Small intestine (tissue), 16 donors: ENCODE measurements around the gene PIK3C2A. TPM values are rescaled to one million over a fixed set of nuclear protein-coding genes. Genes with fewer than 3 reads are reported as not detected.

Source experiments
- DNase-seq, 2 donors: peaks; one replicate each; pipeline versions ENCODE4 v3.0.0 to v3.0.0-alpha.2; 2013
- FAIRE-seq: peaks from 2 replicates; lab custom pipeline; 2012; peaks lifted over from hg19 to GRCh38; lab: Jason Lieb, UNC
- H3K27ac ChIP-seq, 3 donors: one replicate each; pipeline ENCODE4 v1.5.1; 2013; ENCODE audit warnings: low read length in 2 of 3, mild to moderate bottlenecking in 2 of 3, control low read depth in 1 of 3, inconsistent platforms in 1 of 3, low read depth in 1 of 3, moderate library complexity in 1 of 3
- H3K27me3 ChIP-seq, 3 donors: one replicate each; pipeline ENCODE4 v1.6.1; 2013; ENCODE audit warnings: low read length in 3 of 3, inconsistent platforms in 1 of 3; ENCODE audit not compliant: control insufficient read depth in 3 of 3, insufficient read depth in 3 of 3
- H3K36me3 ChIP-seq, 3 donors: one replicate each; pipeline ENCODE4 v1.6.1; 2013; ENCODE audit warnings: low read length in 3 of 3, inconsistent platforms in 1 of 3, low read depth in 1 of 3, mild to moderate bottlenecking in 1 of 3, moderate library complexity in 1 of 3; ENCODE audit not compliant: control insufficient read depth in 3 of 3, insufficient read depth in 2 of 3
- H3K4me1 ChIP-seq, 3 donors: one replicate each; pipeline ENCODE4 v1.6.1; 2013; ENCODE audit warnings: low read length in 2 of 3, inconsistent platforms in 1 of 3, low read depth in 1 of 3, mild to moderate bottlenecking in 1 of 3, moderate library complexity in 1 of 3; ENCODE audit not compliant: control insufficient read depth in 3 of 3, insufficient read depth in 2 of 3
- H3K4me3 ChIP-seq, 3 donors: one replicate each; pipeline ENCODE4 v1.5.1; 2013; ENCODE audit warnings: low read length in 3 of 3, control low read depth in 1 of 3, inconsistent platforms in 1 of 3, low read depth in 1 of 3, mild to moderate bottlenecking in 1 of 3, moderate library complexity in 1 of 3
- H3K9me3 ChIP-seq, 2 donors: one replicate each; pipeline ENCODE4 v1.6.1; 2013; ENCODE audit warnings: low read depth in 1 of 2, low read length in 1 of 2; ENCODE audit not compliant: control insufficient read depth in 2 of 2, insufficient read depth in 1 of 2
- WGBS, 3 donors: extraction: QIAGEN DNeasy Blood & Tissue Kit; methylation state at CpG; one replicate each; pipeline ENCODE4 v1.1.7; 2013; 5-methylcytosine and 5-hydroxymethylcytosine counted together
- long read RNA-seq, 10 donors: transcript quantifications; one replicate each; lab custom pipeline, GENCODE V29; 2026
- polyA plus RNA-seq, 4 donors: library from polyadenylated mRNA; stranded (reverse) in 3 of 4; unstranded in 1 of 4; fragments of 200-250 nt in 3 of 4; fragments of 120-200 nt in 1 of 4; gene quantifications; one replicate each; pipeline versions ENCODE4 v1.2.1 to v1.2.3, GENCODE V29; 2013
- donor health status: healthy with polysubstance abuse.
- donor health status: control.
- donor health status: control.
- donor health status: Bipolar disorder and iron deficiency.
- donor health status: healthy.

PIK3C2A gene, protein sequence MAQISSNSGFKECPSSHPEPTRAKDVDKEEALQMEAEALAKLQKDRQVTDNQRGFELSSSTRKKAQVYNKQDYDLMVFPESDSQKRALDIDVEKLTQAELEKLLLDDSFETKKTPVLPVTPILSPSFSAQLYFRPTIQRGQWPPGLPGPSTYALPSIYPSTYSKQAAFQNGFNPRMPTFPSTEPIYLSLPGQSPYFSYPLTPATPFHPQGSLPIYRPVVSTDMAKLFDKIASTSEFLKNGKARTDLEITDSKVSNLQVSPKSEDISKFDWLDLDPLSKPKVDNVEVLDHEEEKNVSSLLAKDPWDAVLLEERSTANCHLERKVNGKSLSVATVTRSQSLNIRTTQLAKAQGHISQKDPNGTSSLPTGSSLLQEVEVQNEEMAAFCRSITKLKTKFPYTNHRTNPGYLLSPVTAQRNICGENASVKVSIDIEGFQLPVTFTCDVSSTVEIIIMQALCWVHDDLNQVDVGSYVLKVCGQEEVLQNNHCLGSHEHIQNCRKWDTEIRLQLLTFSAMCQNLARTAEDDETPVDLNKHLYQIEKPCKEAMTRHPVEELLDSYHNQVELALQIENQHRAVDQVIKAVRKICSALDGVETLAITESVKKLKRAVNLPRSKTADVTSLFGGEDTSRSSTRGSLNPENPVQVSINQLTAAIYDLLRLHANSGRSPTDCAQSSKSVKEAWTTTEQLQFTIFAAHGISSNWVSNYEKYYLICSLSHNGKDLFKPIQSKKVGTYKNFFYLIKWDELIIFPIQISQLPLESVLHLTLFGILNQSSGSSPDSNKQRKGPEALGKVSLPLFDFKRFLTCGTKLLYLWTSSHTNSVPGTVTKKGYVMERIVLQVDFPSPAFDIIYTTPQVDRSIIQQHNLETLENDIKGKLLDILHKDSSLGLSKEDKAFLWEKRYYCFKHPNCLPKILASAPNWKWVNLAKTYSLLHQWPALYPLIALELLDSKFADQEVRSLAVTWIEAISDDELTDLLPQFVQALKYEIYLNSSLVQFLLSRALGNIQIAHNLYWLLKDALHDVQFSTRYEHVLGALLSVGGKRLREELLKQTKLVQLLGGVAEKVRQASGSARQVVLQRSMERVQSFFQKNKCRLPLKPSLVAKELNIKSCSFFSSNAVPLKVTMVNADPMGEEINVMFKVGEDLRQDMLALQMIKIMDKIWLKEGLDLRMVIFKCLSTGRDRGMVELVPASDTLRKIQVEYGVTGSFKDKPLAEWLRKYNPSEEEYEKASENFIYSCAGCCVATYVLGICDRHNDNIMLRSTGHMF (N-terminal part only)
- polyA plus RNA-seq: 10 to 100 TPM in 3 of 4 donors, 1 to 10 TPM in 1; 9.7 to 44.0 (median 13.1) TPM
- long read RNA-seq, donor 1, partial matches to known transcripts: 11 of 11 reads
- long read RNA-seq, donor 1, other reads (novel, unspliced or antisense): 0 of 11 reads
- long read RNA-seq, donor 2: 0 reads
- long read RNA-seq, donor 3, partial matches to known transcripts: 5 of 5 reads
- long read RNA-seq, donor 3, other reads (novel, unspliced or antisense): 0 of 5 reads
- long read RNA-seq, donor 4: 0 reads
- long read RNA-seq, donor 5: 0 reads
- long read RNA-seq, donor 6: 0 reads
- long read RNA-seq, donor 7: 0 reads
- long read RNA-seq, donor 8: 0 reads
- long read RNA-seq, donor 9: 0 reads
- long read RNA-seq, donor 10: 0 reads

- no peak for FAIRE-seq
- peak; percentile 96 to 98 for DNase-seq
- Histone ChIP-seq H3K4me3 (peak within 1 kb of the TSS; percentile 68 to 98 (median 97)), H3K4me1 (peaks cover 2 to 13% (median 4%) of the 10 kb centered on the region in 3 donors), H3K9me3 (no peaks in the 10 kb centered on the region), H3K36me3 (peaks cover 0 to 12% (median 0%) of the 10 kb centered on the region in 3 donors), H3K27ac (peak within 1 kb of the TSS; percentile 75 to 100 (median 98)), H3K27me3 (no peaks in the 10 kb centered on the region)
- 0 to 1% (median 1%) methylated on average over 64 to 72 of the region's 72 CpGs for WGBS, 3 donors
Observed at GRCh38 chr11:17207317-17208256, at the start of gene PIK3C2A. TSS of gene PIK3C2A (minus strand) at chr11:17207986. CDS start at chr11:17169741, 38,245 bp downstream.

DNA sequence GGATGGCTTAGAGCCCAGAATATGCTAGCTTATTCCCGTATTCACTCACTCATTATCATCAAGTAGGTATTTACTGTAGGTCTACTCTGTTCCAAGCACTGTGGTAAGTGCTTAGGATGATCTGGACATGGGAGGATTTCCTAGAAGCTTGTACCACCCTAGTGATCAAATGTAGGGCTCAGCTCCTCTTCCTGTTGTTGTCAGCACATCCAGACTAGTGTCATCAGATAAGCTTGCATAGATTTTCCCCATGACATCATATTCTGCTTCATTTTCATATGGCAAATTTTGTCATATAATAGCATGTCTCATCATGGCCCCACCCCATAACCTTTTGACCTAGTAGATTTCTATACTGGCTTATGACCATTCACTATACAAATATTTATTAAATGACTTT is 49.4 kb upstream of the PIK3C2A start:
- FAIRE-seq: no peak
- no peak overlapping the region for H3K4me3 ChIP-seq
- DNase-seq: no peak
- peak overlapping the region in 1 of 3 donors; percentile 65 for H3K27ac ChIP-seq
- H3K4me1 ChIP-seq: no peaks in the 10 kb centered on the region
- H3K9me3 ChIP-seq: peaks cover 0 to 6% of the 10 kb centered on the region in 2 donors
- no peaks in the 10 kb centered on the region for H3K27me3 ChIP-seq
- H3K36me3 ChIP-seq: no peaks in the 10 kb centered on the region
- 67 to 78% (median 78%) methylated on average over 1 of the region's 1 CpG for WGBS, 3 donors

GRCh38 chr11:17256512-17256911 is 48.7 kb upstream of the PIK3C2A start:
- H3K9me3 ChIP-seq: peaks cover 0 to 6% of the 10 kb centered on the region in 2 donors
- H3K4me1 ChIP-seq: no peaks in the 10 kb centered on the region
- H3K27me3 ChIP-seq: no peaks in the 10 kb centered on the region
- DNase-seq (no peak), FAIRE-seq (no peak)
- no peaks in the 10 kb centered on the region for H3K36me3 ChIP-seq
- H3K4me3 ChIP-seq: no peak overlapping the region
- WGBS, 3 donors: 69 to 87% (median 82%) methylated on average over 3 of the region's 3 CpGs
- peak overlapping the region in 1 of 3 donors; percentile 65 for H3K27ac ChIP-seq

- no peak overlapping the region for H3K4me3 ChIP-seq
- H3K36me3 ChIP-seq: no peaks in the 10 kb centered on the region
- DNase-seq: no peak
- no peak overlapping the region for H3K27ac ChIP-seq
- H3K9me3 ChIP-seq: no peaks in the 10 kb centered on the region
- 67 to 84% (median 71%) methylated on average over 4 of the region's 4 CpGs for WGBS, 3 donors
- no peaks in the 10 kb centered on the region for H3K4me1 ChIP-seq
- FAIRE-seq: no peak
- no peaks in the 10 kb centered on the region for H3K27me3 ChIP-seq
Observed at GRCh38 chr11:17252704-17253103, 44.9 kb upstream of the PIK3C2A start.

DNA sequence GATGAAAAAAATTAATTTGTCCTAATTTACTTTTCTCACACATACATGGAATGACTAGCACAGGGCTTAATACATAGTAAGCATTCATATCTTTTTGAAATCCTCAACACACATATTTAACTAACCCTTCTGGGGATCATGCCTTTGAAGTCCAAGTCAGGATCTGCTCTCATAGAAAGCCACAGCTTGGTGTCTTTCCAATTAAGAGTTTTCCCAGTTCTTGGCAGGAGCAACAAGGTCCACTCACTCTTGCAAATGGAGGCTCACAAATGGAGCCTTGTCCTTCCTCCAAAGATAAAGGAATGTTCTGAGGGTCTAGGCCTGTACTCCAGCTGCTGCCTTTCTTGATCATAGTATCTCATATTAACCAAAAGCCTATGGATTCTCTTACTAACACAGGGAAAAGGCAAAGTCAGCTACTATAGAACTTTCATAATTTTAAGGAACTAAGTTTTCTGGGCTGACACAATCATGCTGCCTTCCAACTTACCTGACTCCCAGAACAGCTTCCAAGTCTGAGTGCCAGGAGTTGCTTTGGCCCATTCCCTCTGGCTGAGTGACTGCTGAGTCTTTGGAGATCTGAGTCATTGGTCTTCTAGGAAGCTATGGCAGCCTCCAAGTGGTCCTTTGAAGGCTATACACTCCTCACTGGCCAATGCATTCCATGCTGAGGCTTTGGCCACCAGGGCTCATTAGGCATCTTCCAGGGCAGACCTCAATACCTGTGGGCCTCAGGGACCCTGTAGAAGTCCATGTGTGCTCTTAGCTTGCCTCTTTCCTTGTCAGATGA is 43.0 kb upstream of the PIK3C2A start:
- H3K36me3 ChIP-seq: no peaks in the 10 kb centered on the region
- no peak overlapping the region for H3K27ac ChIP-seq
- H3K9me3 ChIP-seq: no peaks in the 10 kb centered on the region
- H3K4me3 ChIP-seq: no peak overlapping the region
- DNase-seq (no peak), FAIRE-seq (no peak)
- no peaks in the 10 kb centered on the region for H3K27me3 ChIP-seq
- no peaks in the 10 kb centered on the region for H3K4me1 ChIP-seq

DNA sequence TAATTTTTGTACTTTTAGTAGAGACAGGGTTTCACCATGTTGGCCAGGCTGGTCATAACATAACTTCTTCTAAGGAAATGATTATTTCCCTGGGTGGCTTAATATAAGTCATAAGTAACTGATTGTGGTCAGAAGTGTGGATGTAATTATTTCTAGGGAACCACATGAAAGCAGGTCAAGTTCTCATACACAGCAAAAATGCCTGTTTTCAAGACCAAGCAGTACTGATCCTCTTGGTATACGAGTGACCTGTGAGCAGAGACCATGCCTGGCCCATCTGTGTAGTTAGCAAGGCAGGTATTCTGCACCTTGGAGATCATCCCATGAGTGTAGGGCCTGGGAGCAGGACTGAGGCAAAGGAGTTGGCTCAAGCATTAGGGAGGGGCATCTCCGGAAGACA is 36.3 kb upstream of the PIK3C2A start:
- Histone ChIP-seq H3K27ac (no peak overlapping the region), H3K4me1 (no peaks in the 10 kb centered on the region), H3K27me3 (no peaks in the 10 kb centered on the region), H3K4me3 (no peak overlapping the region), H3K36me3 (no peaks in the 10 kb centered on the region), H3K9me3 (no peaks in the 10 kb centered on the region)
- FAIRE-seq: no peak
- 67 to 68% (median 67%) methylated on average over 2 of the region's 2 CpGs for WGBS, 3 donors
- DNase-seq: no peak
